ENCODE measurements around the gene SERPINA4.

Gene SERPINA4

DNA sequence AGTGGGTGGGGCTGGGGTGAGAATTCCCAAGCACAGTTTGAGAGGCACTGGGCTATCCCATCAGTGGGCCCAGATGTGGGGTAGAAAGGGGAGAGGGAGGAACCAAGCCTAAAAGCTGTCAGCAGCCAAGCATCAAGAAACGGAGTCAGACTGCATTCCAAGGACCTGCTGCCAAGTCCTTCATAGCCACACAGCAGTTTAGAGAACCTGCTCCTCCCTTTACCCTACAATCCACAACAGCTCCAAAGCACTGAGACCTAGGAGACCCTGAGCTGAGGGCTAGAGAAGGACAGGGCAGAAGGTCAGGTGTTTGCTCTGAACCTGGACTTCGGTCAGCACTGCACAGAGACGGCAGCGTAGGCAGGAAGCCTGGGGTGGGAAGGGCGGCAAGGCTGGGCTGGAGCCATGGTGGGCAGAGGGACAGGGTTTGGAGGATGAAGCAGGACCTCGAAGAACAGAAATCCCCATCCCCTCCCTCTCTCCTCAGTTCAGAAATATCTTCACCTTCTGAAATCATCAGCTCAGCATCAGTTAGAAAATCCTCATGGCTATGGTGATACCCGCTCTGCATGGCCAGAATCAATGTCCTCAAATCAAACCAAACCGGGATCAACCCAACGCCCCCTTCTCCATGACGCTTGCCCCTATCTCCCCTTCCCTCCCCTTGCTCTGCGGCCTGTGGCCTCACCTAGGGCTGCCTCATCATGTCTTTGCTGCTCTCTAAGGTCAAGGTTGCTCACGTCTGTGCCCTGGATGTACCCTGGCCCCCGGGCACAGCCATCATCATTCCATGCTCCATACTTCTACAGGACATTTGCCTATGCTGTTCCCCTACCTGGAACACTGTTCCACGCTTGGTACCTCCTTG, 12.9 kb upstream of the SERPINA4 start:
- no peak overlapping the region for H3K27ac ChIP-seq (ENCODE audit: insufficient read depth in 1 of 2, low read depth in 1 of 2, low read length in 2 of 2, poor library complexity in 1 of 2, severe bottlenecking in 2 of 2)
- POLR2A ChIA-PET, result no interaction called here
- H3K4me3 ChIP-seq (ENCODE audit: control insufficient read depth in 1 of 7, extremely low read depth in 1 of 7, insufficient read depth in 4 of 7, low read depth in 2 of 7, low read length in 6 of 7), result no peak overlapping the region
- H3K27me3 ChIP-seq (replicated peaks in 2 of 5; ENCODE audit: control insufficient read depth in 4 of 5, insufficient read depth in 5 of 5, low read length in 4 of 5), result peaks cover 0 to 18% (median 5%) of the 10 kb centered on the region in 5 experiments
- CTCF ChIA-PET, result interaction anchor here (0.9 to 1.7 kb wide), 6 partner anchors 9 to 415 kb away, joined by 3 to 9 read pairs (median 4); partner anchors contain the start of gene SERPINA4
- H3K9me3 ChIP-seq (ENCODE audit: control extremely low read depth in 1 of 5, control insufficient read depth in 4 of 5, insufficient read depth in 2 of 5, low read depth in 1 of 5, low read length in 4 of 5), result no peaks in the 10 kb centered on the region
- H3K36me3 ChIP-seq (ENCODE audit: control insufficient read depth in 4 of 4, insufficient read depth in 4 of 4, low read length in 3 of 4), result no peaks in the 10 kb centered on the region
- no peaks in the 10 kb centered on the region for H3K4me1 ChIP-seq (ENCODE audit: control extremely low read depth in 1 of 4, control insufficient read depth in 4 of 4, insufficient read depth in 4 of 4, low read length in 3 of 4)
- no peak for DNase-seq
- WGBS (ENCODE audit: insufficient coverage), result 90% methylated on average over 12 of the region's 14 CpGs

GRCh38 chr14:94548999-94549985, 11.9 kb upstream of the SERPINA4 start:
- peak; percentile 25 to 49 (median 29) for DNase-seq
- no peaks in the 10 kb centered on the region for H3K36me3 ChIP-seq (ENCODE audit: control insufficient read depth in 4 of 4, insufficient read depth in 4 of 4, low read length in 3 of 4)
- H3K27ac ChIP-seq (ENCODE audit: insufficient read depth in 1 of 2, low read depth in 1 of 2, low read length in 2 of 2, poor library complexity in 1 of 2, severe bottlenecking in 2 of 2), result no peak overlapping the region
- H3K9me3 ChIP-seq (ENCODE audit: control extremely low read depth in 1 of 5, control insufficient read depth in 4 of 5, insufficient read depth in 2 of 5, low read depth in 1 of 5, low read length in 4 of 5), result peaks cover 0 to under 1% (median 0%) of the 10 kb centered on the region in 5 experiments
- 41% methylated on average over 17 of the region's 24 CpGs for WGBS (ENCODE audit: insufficient coverage)
- H3K4me1 ChIP-seq (ENCODE audit: control extremely low read depth in 1 of 4, control insufficient read depth in 4 of 4, insufficient read depth in 4 of 4, low read length in 3 of 4), result no peaks in the 10 kb centered on the region
- POLR2A ChIA-PET, result no interaction called here
- peaks cover 0 to 18% (median 5%) of the 10 kb centered on the region in 5 experiments for H3K27me3 ChIP-seq (replicated peaks in 2 of 5; ENCODE audit: control insufficient read depth in 4 of 5, insufficient read depth in 5 of 5, low read length in 4 of 5)
- H3K4me3 ChIP-seq (ENCODE audit: control insufficient read depth in 1 of 7, extremely low read depth in 1 of 7, insufficient read depth in 4 of 7, low read depth in 2 of 7, low read length in 6 of 7), result no peak overlapping the region
- CTCF ChIA-PET, result interaction anchor here (0.6 to 1.7 kb wide), 8 partner anchors 10 to 416 kb away, joined by 3 to 9 read pairs (median 3); partner anchors contain the start of gene SERPINA4

- ChIA-PET POLR2A (no interaction called here), CTCF (interaction anchor here (0.6 to 1.7 kb wide), 4 partner anchors 9 to 16 kb away, joined by 3 to 5 read pairs (median 4); partner anchors contain the start of gene SERPINA4)
- no peaks in the 10 kb centered on the region for H3K4me1 ChIP-seq (ENCODE audit: control extremely low read depth in 1 of 4, control insufficient read depth in 4 of 4, insufficient read depth in 4 of 4, low read length in 3 of 4)
- H3K27me3 ChIP-seq (replicated peaks in 2 of 5; ENCODE audit: control insufficient read depth in 4 of 5, insufficient read depth in 5 of 5, low read length in 4 of 5), result peaks cover 0 to 15% (median 5%) of the 10 kb centered on the region in 5 experiments
- no peak overlapping the region for H3K27ac ChIP-seq (ENCODE audit: insufficient read depth in 1 of 2, low read depth in 1 of 2, low read length in 2 of 2, poor library complexity in 1 of 2, severe bottlenecking in 2 of 2)
- H3K36me3 ChIP-seq (ENCODE audit: control insufficient read depth in 4 of 4, insufficient read depth in 4 of 4, low read length in 3 of 4), result no peaks in the 10 kb centered on the region
- no peak for DNase-seq
- no peak overlapping the region for H3K4me3 ChIP-seq (ENCODE audit: control insufficient read depth in 1 of 7, extremely low read depth in 1 of 7, insufficient read depth in 4 of 7, low read depth in 2 of 7, low read length in 6 of 7)
- 72% methylated on average over 3 of the region's 8 CpGs for WGBS (ENCODE audit: insufficient coverage)
- peaks cover 0 to 4% (median 0%) of the 10 kb centered on the region in 5 experiments for H3K9me3 ChIP-seq (ENCODE audit: control extremely low read depth in 1 of 5, control insufficient read depth in 4 of 5, insufficient read depth in 2 of 5, low read depth in 1 of 5, low read length in 4 of 5)
Measured at GRCh38 chr14:94550041-94550440, 11.2 kb upstream of the SERPINA4 start.

GRCh38 chr14:94555991-94556390, 5.3 kb upstream of the SERPINA4 start:
- H3K27ac ChIP-seq (ENCODE audit: insufficient read depth in 1 of 2, low read depth in 1 of 2, low read length in 2 of 2, poor library complexity in 1 of 2, severe bottlenecking in 2 of 2), result no peak overlapping the region
- WGBS (ENCODE audit: insufficient coverage), result 89% methylated on average over 8 of the region's 9 CpGs
- no peaks in the 10 kb centered on the region for H3K4me1 ChIP-seq (ENCODE audit: control extremely low read depth in 1 of 4, control insufficient read depth in 4 of 4, insufficient read depth in 4 of 4, low read length in 3 of 4)
- CTCF ChIA-PET, result no interaction called here
- POLR2A ChIA-PET, result interaction anchor here (0.7 kb wide), 1 partner anchor 1281 kb away, joined by 3 read pairs; no protein-coding TSS in a partner anchor
- H3K9me3 ChIP-seq (ENCODE audit: control extremely low read depth in 1 of 5, control insufficient read depth in 4 of 5, insufficient read depth in 2 of 5, low read depth in 1 of 5, low read length in 4 of 5), result peaks cover 0 to 4% (median 2%) of the 10 kb centered on the region in 5 experiments
- peaks cover 0 to 3% (median 2%) of the 10 kb centered on the region in 5 experiments for H3K27me3 ChIP-seq (replicated peaks in 2 of 5; ENCODE audit: control insufficient read depth in 4 of 5, insufficient read depth in 5 of 5, low read length in 4 of 5)
- no peaks in the 10 kb centered on the region for H3K36me3 ChIP-seq (ENCODE audit: control insufficient read depth in 4 of 4, insufficient read depth in 4 of 4, low read length in 3 of 4)
- DNase-seq, result no peak
- H3K4me3 ChIP-seq (ENCODE audit: control insufficient read depth in 1 of 7, extremely low read depth in 1 of 7, insufficient read depth in 4 of 7, low read depth in 2 of 7, low read length in 6 of 7), result no peak overlapping the region

DNA sequence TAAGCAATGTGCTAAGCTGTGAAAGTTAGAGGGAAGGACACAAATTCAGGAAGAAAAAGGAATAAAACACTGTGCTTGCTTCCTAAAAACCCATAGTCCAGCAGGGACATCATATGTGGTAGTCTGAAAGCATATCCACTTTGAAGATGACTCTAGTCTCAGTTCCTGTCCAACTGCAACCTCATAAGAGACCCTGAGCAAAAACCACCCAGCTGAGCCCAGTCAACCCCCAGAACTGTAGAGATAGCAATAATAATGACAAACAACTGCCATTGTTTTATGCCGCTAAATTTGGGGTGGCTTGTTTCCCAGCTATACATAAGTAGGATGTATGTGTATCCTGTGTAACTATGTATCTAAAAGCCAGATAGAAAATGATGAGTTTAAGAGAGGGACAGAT, 3.9 kb upstream of the SERPINA4 start:
- Histone ChIP-seq H3K27ac (ENCODE audit: insufficient read depth in 1 of 2, low read depth in 1 of 2, low read length in 2 of 2, poor library complexity in 1 of 2, severe bottlenecking in 2 of 2) (no peak overlapping the region), H3K27me3 (replicated peaks in 2 of 5; ENCODE audit: control insufficient read depth in 4 of 5, insufficient read depth in 5 of 5, low read length in 4 of 5) (peaks cover 0 to 3% (median 0%) of the 10 kb centered on the region in 5 experiments), H3K36me3 (ENCODE audit: control insufficient read depth in 4 of 4, insufficient read depth in 4 of 4, low read length in 3 of 4) (no peaks in the 10 kb centered on the region), H3K4me3 (ENCODE audit: control insufficient read depth in 1 of 7, extremely low read depth in 1 of 7, insufficient read depth in 4 of 7, low read depth in 2 of 7, low read length in 6 of 7) (no peak overlapping the region), H3K4me1 (ENCODE audit: control extremely low read depth in 1 of 4, control insufficient read depth in 4 of 4, insufficient read depth in 4 of 4, low read length in 3 of 4) (no peaks in the 10 kb centered on the region), H3K9me3 (ENCODE audit: control extremely low read depth in 1 of 5, control insufficient read depth in 4 of 5, insufficient read depth in 2 of 5, low read depth in 1 of 5, low read length in 4 of 5) (peaks cover 0 to 4% (median 2%) of the 10 kb centered on the region in 5 experiments)
- ChIA-PET POLR2A (no interaction called here), CTCF (interaction anchor here (1.0 kb wide), 1 partner anchor 16 kb away, joined by 5 read pairs; no protein-coding TSS in a partner anchor)
- DNase-seq, result no peak
- WGBS (ENCODE audit: insufficient coverage), result no CpG with 5 or more reads among the region's 1 CpG

DNA sequence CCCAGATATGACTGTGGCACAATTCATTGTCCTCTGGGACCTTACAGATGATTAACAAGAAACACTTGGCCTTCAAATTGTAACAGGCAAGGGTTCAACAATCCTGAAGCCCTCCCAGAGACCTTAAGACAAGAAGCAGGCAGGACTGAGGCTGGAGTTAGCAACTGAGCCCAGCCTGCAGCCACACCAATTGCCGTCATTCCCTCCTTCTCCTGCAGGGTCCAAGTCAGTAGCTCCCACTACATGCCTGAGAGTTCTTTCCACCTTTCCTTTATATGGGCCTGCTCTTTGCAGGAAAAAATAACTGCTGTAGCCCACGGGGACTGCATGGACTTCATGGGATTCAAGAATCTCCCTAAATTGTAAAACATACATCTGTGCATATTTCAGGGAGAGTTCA, 2.4 kb upstream of the SERPINA4 start:
- ChIA-PET POLR2A (no interaction called here), CTCF (no interaction called here)
- no peak for DNase-seq
- Histone ChIP-seq H3K27ac (ENCODE audit: insufficient read depth in 1 of 2, low read depth in 1 of 2, low read length in 2 of 2, poor library complexity in 1 of 2, severe bottlenecking in 2 of 2) (no peak overlapping the region), H3K9me3 (ENCODE audit: control extremely low read depth in 1 of 5, control insufficient read depth in 4 of 5, insufficient read depth in 2 of 5, low read depth in 1 of 5, low read length in 4 of 5) (peaks cover 0 to 4% (median 2%) of the 10 kb centered on the region in 5 experiments), H3K27me3 (replicated peaks in 2 of 5; ENCODE audit: control insufficient read depth in 4 of 5, insufficient read depth in 5 of 5, low read length in 4 of 5) (peaks cover 0 to 2% (median 0%) of the 10 kb centered on the region in 5 experiments), H3K4me1 (ENCODE audit: control extremely low read depth in 1 of 4, control insufficient read depth in 4 of 4, insufficient read depth in 4 of 4, low read length in 3 of 4) (no peaks in the 10 kb centered on the region), H3K4me3 (ENCODE audit: control insufficient read depth in 1 of 7, extremely low read depth in 1 of 7, insufficient read depth in 4 of 7, low read depth in 2 of 7, low read length in 6 of 7) (no peak overlapping the region), H3K36me3 (ENCODE audit: control insufficient read depth in 4 of 4, insufficient read depth in 4 of 4, low read length in 3 of 4) (no peaks in the 10 kb centered on the region)
- WGBS (ENCODE audit: insufficient coverage), result 75% methylated on average over 2 of the region's 2 CpGs

Measured in common myeloid progenitor, CD34-positive (primary cell).